NCI-H1092 treated with DMSO at 0.1 percent for 48 hours (cell line): Measurements from ENCODE around the gene LURAP1L.

Source experiments
- DNase-seq: peaks from one replicate; lab custom pipeline; 2025; lab: John Stamatoyannopoulos, UW

LURAP1L gene

GRCh38 chr9:12774861-12775678 is at the start of gene LURAP1L:
Gene LURAP1L (plus strand): TSS chr9:12775020. CDS start chr9:12775716, 696 bp downstream.
- DNase-seq: peak; percentile 57

GRCh38 chr9:12726795-12727194 is 48.0 kb upstream of the LURAP1L start:
- DNase-seq: no peak

GRCh38 chr9:12730198-12730597 is 44.6 kb upstream of the LURAP1L start:
- DNase-seq: no peak

- no peak for DNase-seq
These were observed 43.9 kb upstream of the LURAP1L start for GRCh38 chr9:12730927-12731326.

- no peak for DNase-seq
These were observed 41.8 kb upstream of the LURAP1L start for GRCh38 chr9:12732971-12733370.

- no peak for DNase-seq
These were observed 39.2 kb upstream of the LURAP1L start for GRCh38 chr9:12735665-12736064.

GRCh38 chr9:12737871-12738270 is 36.9 kb upstream of the LURAP1L start:
- DNase-seq: no peak

- no peak for DNase-seq
These were observed 35.7 kb upstream of the LURAP1L start for GRCh38 chr9:12739014-12739652.

- DNase-seq: no peak
These were observed 34.0 kb upstream of the LURAP1L start for GRCh38 chr9:12740845-12741244.

GRCh38 chr9:12748016-12748415 is 26.8 kb upstream of the LURAP1L start:
- DNase-seq: no peak

GRCh38 chr9:12748954-12749353 is 25.9 kb upstream of the LURAP1L start:
- DNase-seq: no peak

GRCh38 chr9:12753931-12754330 is 20.9 kb upstream of the LURAP1L start:
- no peak for DNase-seq

- DNase-seq: no peak
These were observed 15.1 kb upstream of the LURAP1L start for GRCh38 chr9:12759761-12760160.

GRCh38 chr9:12760758-12761157 is 14.1 kb upstream of the LURAP1L start:
- DNase-seq: no peak

- no peak for DNase-seq
These were observed 10.7 kb upstream of the LURAP1L start for GRCh38 chr9:12764150-12764549.

GRCh38 chr9:12765088-12765798 is 9.6 kb upstream of the LURAP1L start:
- no peak for DNase-seq

- DNase-seq: no peak
These were observed 8.5 kb upstream of the LURAP1L start for GRCh38 chr9:12766357-12766756.

- DNase-seq: no peak
These were observed 4.6 kb upstream of the LURAP1L start for GRCh38 chr9:12770261-12770660.

GRCh38 chr9:12771891-12772290 is 2.9 kb upstream of the LURAP1L start:
- DNase-seq: no peak

GRCh38 chr9:12773562-12773961 is 1.3 kb upstream of the LURAP1L start:
- no peak for DNase-seq

GRCh38 chr9:12775679-12776512 is 1.1 kb downstream of the LURAP1L start:
- DNase-seq: peak; percentile 92

- DNase-seq: no peak
These were observed 1.8 kb downstream of the LURAP1L start for GRCh38 chr9:12776513-12777055.
